Peyer's patch (tissue), 4 donors: Measurements from ENCODE around the gene MDFI. TPM values are rescaled to one million over a fixed set of nuclear protein-coding genes. Genes with fewer than 3 reads are reported as not detected.

ENCODE experiments used
- DNase-seq, 3 donors: peaks; one replicate each; pipeline ENCODE4 v3.0.0-alpha.2; 2017 to 2019
- H3K27ac ChIP-seq, 4 donors: fragments of 200-600 bp; sonication (generic); one replicate each; pipeline ENCODE4 v1.5.1; 2016 to 2019
- H3K27me3 ChIP-seq, 2 donors: fragments of 200-600 bp; sonication (generic); one replicate each; pipeline ENCODE4 v1.5.1; 2019
- H3K36me3 ChIP-seq, 3 donors: fragments of 200-600 bp; sonication (generic); one replicate each; pipeline ENCODE4 v1.5.1; 2016 to 2019
- H3K4me1 ChIP-seq, 4 donors: fragments of 200-600 bp; sonication (generic); one replicate each; pipeline ENCODE4 v1.5.1; 2016 to 2019
- H3K4me3 ChIP-seq, 4 donors: fragments of 200-600 bp; sonication (generic); 1 replicate in 3 of 4; 2 replicates in 1 of 4; pipeline ENCODE4 v1.5.1; 2016 to 2019; ENCODE audit warnings: mild to moderate bottlenecking in 1 of 4
- H3K9me3 ChIP-seq, 4 donors: fragments of 200-600 bp; sonication (generic); one replicate each; pipeline ENCODE4 v1.5.1; 2016 to 2019; ENCODE audit warnings: mild to moderate bottlenecking in 1 of 4
- CTCF ChIP-seq, 6 experiments: fragments of 450-650 bp in 4 of 6; fragments of 200-600 bp in 2 of 6; sonication (generic) in 1 of 6; IDR thresholded peaks; one replicate each; pipeline ENCODE4 v1.5.1; 2017 to 2019; ENCODE audit warnings: antibody characterized with exemption in 6 of 6, mild to moderate bottlenecking in 3 of 6, moderate library complexity in 1 of 6
- POLR2A ChIP-seq, 2 donors: fragments of 450-650 bp; IDR thresholded peaks; one replicate each; pipeline ENCODE4 v1.5.1; 2017; ENCODE audit warnings: antibody characterized with exemption in 2 of 2, mild to moderate bottlenecking in 2 of 2, moderate library complexity in 2 of 2
- total RNA-seq, 4 donors: library from RNA; depleted of rRNA; stranded (reverse); fragments of >200 nt; gene quantifications; one replicate each; pipeline ENCODE4 v1.1.0, GENCODE V29; 2016

Gene MDFI
- total RNA-seq, 4 donors from 2014 or later: 0.94 to 2.6 (median 2.4) TPM; not detected in 1

- Histone ChIP-seq H3K27ac (no peak overlapping the region), H3K27me3 (no peaks in the 10 kb centered on the region), H3K36me3 (no peaks in the 10 kb centered on the region), H3K9me3 (no peaks in the 10 kb centered on the region), H3K4me1 (no peaks in the 10 kb centered on the region), H3K4me3 (no peak overlapping the region)
- TF ChIP-seq POLR2A (IDR thresholded peaks at IDR 0.05) (no peak), CTCF (IDR thresholded peaks at IDR 0.05) (no peak)
- DNase-seq: no peak
Measured at GRCh38 chr6:41655176-41655575, 16.9 kb downstream of the MDFI start.

- Histone ChIP-seq H3K9me3 (no peaks in the 10 kb centered on the region), H3K27ac (peak overlapping the region in 1 of 4 donors; percentile 13), H3K4me1 (no peaks in the 10 kb centered on the region), H3K27me3 (no peaks in the 10 kb centered on the region), H3K36me3 (no peaks in the 10 kb centered on the region), H3K4me3 (no peak overlapping the region)
- no peak for TF ChIP-seq CTCF (IDR thresholded peaks at IDR 0.05)
- TF ChIP-seq POLR2A (IDR thresholded peaks at IDR 0.05): no peak
- peak in 1 of 3 donors; percentile 32 for DNase-seq
Measured at GRCh38 chr6:41655646-41656001, 17.4 kb downstream of the MDFI start.

DNA sequence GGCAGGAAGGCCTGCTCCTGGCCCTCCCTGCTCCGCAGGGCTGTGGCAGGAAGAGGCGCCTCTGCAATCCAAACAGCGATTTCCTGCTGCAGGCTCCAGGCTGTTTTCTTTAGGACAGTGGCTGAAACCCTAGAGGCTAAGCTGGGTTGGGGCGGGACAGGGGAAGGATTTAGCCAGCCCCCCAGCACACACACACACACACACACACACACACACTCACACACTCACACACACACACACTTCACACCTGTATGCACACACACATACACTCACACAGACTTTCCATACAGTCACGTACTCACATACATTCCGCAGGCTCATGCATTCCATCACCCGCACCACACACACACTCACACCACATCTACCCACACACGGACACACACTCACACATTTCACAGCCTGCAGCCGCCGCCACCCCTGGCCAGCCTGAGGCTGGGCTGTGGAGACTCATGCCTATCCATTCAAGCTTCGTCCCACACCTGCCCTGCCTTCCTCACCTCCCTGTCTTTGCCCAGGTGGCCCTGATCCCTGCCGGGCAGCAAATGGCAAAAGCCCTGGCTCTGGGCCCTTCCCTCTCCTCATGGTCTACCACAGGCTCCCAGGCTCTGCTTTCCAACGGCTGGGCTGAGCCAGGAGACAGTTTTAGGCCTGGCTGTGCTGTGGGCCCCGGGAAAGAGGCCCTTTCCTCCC is 17.9 kb downstream of the MDFI start:
- H3K27me3 ChIP-seq: no peaks in the 10 kb centered on the region
- peak in 1 of 3 donors; percentile 28 for DNase-seq
- H3K4me1 ChIP-seq: no peaks in the 10 kb centered on the region
- TF ChIP-seq CTCF (IDR thresholded peaks at IDR 0.05): no peak
- no peak for TF ChIP-seq POLR2A (IDR thresholded peaks at IDR 0.05)
- H3K9me3 ChIP-seq: no peaks in the 10 kb centered on the region
- no peak overlapping the region for H3K4me3 ChIP-seq
- peak overlapping the region in 1 of 4 donors; percentile 13 for H3K27ac ChIP-seq
- no peaks in the 10 kb centered on the region for H3K36me3 ChIP-seq

GRCh38 chr6:41657131-41658094 is 19.1 kb downstream of the MDFI start:
- H3K4me3 ChIP-seq: no peak overlapping the region
- no peaks in the 10 kb centered on the region for H3K36me3 ChIP-seq
- no peaks in the 10 kb centered on the region for H3K27me3 ChIP-seq
- TF ChIP-seq CTCF (IDR thresholded peaks at IDR 0.05) (no peak), POLR2A (IDR thresholded peaks at IDR 0.05) (no peak)
- DNase-seq: peak in 1 of 3 donors; percentile 28
- H3K9me3 ChIP-seq: no peaks in the 10 kb centered on the region
- no peak overlapping the region for H3K27ac ChIP-seq
- no peaks in the 10 kb centered on the region for H3K4me1 ChIP-seq

DNA sequence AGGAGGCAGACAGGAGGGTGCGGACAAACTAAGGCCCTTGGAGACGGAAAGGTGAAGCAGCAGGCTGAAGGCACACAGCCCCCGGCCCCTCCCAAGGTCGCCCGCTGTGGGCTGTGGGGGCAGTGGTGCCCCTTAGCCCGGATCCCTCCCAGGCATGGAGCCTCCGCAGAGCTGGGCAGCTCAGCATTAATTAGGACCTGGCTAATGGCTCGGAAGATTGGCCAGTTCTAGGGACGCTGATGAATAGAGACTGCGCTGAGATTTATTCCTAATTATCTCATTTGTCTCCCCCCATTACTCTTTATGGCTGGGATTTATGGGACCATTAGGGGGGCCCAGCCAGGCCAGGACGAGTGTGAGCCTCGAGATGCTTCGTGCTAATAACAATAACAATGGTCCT is 20.4 kb downstream of the MDFI start:
- TF ChIP-seq CTCF (IDR thresholded peaks at IDR 0.05) (no peak), POLR2A (IDR thresholded peaks at IDR 0.05) (no peak)
- no peak for DNase-seq
- Histone ChIP-seq H3K4me3 (no peak overlapping the region), H3K27ac (no peak overlapping the region), H3K4me1 (no peaks in the 10 kb centered on the region), H3K9me3 (no peaks in the 10 kb centered on the region), H3K36me3 (no peaks in the 10 kb centered on the region), H3K27me3 (no peaks in the 10 kb centered on the region)
